GM21515 (cell line): ENCODE measurements around the gene PHF21A.

Experiments
- ATAC-seq: cut with Tn5 transposase; IDR thresholded peaks from one replicate; pipeline ENCODE4 v1.9.1; 2021; ENCODE audit not compliant: unreplicated experiment

PHF21A gene

DNA sequence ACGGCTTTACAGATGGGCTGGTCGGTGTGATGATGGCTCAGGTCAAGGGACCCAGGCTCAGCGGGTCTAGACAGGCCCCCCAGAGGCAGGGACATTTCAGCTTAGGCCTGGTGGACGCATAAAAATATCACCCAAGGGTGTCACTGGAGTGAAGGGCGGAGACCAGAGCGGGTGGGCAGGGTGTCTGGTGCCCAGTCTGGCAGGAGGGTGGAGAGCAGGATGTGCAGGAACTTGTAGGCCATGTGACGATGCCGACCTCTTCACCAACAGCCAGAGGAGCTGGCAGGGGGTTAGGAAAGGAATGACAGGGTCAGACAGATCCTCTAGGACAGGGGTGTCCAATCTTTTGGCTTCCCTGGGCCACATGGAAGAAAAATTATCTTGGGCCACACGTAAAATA, 231.3 kb downstream of the PHF21A start:
- no peak for ATAC-seq

DNA sequence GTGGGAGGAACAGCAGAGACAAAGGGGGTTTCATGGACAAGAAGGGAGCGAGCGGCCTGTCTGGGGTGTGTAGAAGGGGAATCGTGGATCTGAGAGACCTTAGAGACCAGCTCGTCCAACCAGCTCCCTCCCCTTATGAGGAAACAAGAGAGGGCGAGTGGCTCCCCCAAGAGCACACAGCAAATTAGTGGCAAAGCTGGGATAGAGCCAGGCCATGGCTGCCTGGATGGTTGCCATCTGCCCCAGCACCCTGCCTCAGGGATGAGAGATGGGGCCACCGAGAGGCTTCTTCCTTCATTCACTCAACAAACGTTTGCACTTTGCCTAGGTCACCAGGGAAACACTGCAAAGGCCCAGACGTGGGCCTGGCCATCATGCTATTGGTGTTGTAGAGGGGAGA, 231.7 kb downstream of the PHF21A start:
- ATAC-seq = no peak

DNA sequence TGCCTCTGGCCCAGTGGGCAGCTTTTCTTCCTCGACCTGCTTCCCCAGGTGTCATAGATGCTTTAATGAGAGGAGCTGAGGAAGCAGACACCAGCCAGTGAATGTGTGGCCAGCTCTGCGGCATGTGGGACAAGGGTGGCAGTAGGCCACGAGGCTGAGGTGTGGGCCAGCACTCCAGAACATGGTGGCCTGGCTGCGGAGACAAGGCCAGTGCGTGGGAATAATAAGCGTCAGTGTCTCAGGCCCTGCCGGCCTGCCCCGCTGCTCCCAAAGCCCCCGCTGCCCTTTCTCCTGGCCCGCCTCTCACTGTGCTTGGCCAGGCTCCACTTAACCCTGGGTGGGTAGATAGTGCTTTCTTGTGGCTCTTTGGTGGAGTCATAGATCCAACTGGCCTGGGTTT, 233.7 kb downstream of the PHF21A start:
- no peak for ATAC-seq

DNA sequence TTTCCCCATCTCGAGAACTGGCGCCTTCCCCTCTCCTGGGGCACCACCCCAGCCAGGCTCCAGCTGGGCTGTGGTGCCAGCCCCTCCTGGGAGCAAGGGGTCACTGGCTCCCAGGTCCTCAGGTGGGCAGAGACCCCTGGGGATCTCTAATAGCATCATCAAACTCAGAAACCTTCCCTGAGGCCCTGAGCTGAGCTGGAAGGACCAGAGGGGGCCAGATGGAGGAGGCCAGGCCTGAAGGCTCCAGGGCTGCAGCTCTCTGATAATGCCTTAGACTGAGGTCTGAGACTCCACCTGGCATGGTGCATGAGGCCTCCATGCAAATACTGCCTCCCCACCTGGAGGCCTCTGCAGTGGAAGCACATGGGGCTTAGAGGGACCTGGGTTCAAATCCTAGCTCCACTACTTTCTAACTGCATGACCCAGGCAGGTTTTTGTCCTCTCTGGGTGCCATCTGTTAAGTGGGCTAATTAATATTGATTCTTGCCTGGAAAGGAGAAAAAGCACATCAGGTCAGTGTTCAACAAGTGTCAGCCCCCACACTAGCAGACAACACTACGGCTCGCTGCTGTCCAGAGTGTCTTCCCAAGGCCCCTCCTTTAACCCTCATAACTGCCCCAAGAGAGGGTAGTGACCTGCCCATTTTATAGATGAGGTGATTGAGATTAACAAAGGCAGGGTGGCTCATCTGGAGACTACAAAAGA, 234.3 kb downstream of the PHF21A start:
- no peak for ATAC-seq

GRCh38 chr11:45885921-45886721, 235.1 kb downstream of the PHF21A start:
- ATAC-seq = no peak

DNA sequence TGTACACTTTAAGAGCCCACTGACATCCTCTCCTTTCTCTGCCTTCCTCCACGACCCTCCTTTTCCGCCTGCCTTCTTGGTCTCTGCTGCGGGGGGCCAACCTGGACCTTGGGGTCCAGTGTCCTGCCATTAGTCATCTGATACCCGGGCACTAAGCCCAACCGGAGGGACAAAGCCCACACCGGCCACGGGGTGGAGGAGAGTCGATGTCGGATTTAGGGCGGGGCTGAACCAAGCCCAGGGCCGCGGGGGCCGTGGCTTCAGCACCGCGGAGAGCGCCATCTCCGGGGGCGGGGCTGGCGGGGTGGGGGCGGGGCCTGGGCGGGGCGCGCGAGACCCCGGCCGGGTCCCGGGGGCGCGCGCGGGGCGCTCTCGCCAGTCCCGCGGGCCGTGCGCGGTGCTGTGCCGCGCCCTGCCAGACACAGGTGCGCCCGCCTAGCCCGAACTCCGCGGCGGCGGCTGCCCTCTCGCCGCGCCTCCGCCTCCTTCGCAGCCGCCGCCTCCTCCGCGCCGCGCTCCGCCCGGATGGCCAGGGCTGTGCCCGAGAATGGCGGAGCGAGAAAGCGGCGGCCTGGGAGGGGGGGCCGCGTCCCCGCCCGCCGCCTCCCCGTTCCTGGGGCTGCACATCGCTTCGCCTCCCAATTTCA, 235.9 kb downstream of the PHF21A start, which contains the start of gene MAPK8IP1:
MAPK8IP1 (plus strand) TSS at position 378 of the 647 bp plus-strand sequence; CDS start at position 548, 170 bp downstream.
- ATAC-seq = peak; percentile 67

DNA sequence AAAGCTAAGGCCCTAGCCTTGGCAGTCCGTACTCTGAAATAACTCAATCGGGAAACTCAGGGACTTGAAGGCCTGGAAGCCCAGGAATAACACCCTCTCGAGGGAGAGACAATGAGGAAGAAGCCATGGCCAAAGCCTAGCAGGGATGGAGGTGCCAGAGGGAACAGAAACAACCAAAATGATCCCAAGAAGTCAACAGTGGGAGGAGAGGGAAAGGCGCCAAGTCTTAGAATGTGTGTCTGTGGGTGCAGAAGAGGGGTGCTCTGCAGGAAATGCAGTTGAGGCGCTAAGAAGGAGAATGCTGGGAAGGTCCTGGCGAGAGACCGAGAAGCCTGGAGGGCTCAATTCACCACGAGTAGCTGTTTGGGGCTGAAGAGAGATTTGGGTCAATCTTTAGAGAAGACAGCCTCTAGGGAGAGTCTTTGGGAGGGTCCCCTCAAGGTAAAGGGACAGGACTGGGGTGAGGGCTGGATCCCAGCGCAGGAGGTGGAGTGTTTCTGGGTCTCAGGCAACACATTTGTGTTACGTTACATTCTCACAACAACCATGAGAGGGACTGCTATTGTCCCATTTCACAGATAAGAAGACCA, 236.6 kb downstream of the PHF21A start:
- no peak for ATAC-seq
